Fibroblast of mammary gland (primary cell): Measurements from ENCODE around the gene PRTN3.

Experiments
- DNase-seq: peaks from one replicate; pipeline ENCODE4 v3.0.0-alpha.2; 2010; ENCODE audit warnings: low read depth
- H3K4me3 ChIP-seq: 2 replicates; pipeline ENCODE4 v1.5.1; 2011; ENCODE audit warnings: low read depth, mild to moderate bottlenecking, low read length, moderate library complexity; ENCODE audit not compliant: control insufficient read depth
- TF ChIP-seq, protein P1 (sequence below): conservative IDR thresholded peaks from 2 replicates; pipeline ENCODE4 v1.5.1; 2011; ENCODE audit warnings: low read depth, low read length, inconsistent platforms; ENCODE audit not compliant: control insufficient read depth, insufficient read depth

PRTN3 gene

DNA sequence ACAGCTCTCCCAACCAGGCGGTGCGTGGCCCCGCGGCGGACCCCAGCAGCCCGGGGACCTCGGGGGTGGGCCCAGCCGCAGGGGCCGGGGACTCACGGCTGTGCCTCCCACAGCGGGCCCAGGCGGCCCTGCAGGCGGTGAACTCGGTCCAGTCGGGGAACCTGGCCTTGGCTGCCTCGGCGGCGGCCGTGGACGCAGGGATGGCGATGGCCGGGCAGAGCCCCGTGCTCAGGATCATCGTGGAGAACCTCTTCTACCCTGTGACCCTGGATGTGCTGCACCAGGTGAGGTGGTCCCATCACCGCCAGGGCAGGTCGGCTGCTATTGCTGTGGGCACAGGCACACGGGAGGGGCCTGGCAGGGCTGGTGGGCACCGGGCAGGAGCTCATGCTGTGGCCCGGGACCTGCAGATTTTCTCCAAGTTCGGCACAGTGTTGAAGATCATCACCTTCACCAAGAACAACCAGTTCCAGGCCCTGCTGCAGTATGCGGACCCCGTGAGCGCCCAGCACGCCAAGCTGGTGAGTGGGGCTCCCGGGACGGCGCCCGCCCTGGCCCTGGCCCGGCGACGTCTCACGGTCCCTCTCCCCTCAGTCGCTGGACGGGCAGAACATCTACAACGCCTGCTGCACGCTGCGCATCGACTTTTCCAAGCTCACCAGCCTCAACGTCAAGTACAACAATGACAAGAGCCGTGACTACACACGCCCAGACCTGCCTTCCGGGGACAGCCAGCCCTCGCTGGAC is 36.2 kb upstream of the PRTN3 start:
- DNase-seq, result no peak
- TF ChIP-seq, protein P1, sequence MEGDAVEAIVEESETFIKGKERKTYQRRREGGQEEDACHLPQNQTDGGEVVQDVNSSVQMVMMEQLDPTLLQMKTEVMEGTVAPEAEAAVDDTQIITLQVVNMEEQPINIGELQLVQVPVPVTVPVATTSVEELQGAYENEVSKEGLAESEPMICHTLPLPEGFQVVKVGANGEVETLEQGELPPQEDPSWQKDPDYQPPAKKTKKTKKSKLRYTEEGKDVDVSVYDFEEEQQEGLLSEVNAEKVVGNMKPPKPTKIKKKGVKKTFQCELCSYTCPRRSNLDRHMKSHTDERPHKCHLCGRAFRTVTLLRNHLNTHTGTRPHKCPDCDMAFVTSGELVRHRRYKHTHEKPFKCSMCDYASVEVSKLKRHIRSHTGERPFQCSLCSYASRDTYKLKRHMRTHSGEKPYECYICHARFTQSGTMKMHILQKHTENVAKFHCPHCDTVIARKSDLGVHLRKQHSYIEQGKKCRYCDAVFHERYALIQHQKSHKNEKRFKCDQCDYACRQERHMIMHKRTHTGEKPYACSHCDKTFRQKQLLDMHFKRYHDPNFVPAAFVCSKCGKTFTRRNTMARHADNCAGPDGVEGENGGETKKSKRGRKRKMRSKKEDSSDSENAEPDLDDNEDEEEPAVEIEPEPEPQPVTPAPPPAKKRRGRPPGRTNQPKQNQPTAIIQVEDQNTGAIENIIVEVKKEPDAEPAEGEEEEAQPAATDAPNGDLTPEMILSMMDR, result no peak
- no peak overlapping the region for H3K4me3 ChIP-seq

DNA sequence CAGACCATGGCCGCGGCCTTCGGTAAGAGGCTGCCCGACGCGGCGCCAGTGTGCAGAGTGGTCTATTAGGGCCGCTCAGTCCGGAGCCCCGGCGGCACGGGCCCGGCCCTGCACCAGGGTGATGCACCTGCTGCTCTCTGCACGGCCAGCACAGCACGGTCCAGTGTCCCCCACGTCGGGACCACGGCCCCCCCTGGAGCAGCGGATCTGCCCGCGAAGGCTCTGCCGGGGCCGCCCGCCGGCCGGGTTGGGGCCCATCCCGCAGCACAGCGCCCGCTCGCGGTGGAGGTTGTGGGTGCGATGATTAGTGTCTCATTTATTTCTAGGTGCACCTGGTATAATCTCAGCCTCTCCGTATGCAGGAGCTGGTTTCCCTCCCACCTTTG is 35.6 kb upstream of the PRTN3 start:
- TF ChIP-seq, protein P1, result no peak
- DNase-seq, result no peak
- no peak overlapping the region for H3K4me3 ChIP-seq

GRCh38 chr19:805600-806550 is 34.9 kb upstream of the PRTN3 start:
- TF ChIP-seq, protein P1, result no peak
- no peak for DNase-seq
- no peak overlapping the region for H3K4me3 ChIP-seq

DNA sequence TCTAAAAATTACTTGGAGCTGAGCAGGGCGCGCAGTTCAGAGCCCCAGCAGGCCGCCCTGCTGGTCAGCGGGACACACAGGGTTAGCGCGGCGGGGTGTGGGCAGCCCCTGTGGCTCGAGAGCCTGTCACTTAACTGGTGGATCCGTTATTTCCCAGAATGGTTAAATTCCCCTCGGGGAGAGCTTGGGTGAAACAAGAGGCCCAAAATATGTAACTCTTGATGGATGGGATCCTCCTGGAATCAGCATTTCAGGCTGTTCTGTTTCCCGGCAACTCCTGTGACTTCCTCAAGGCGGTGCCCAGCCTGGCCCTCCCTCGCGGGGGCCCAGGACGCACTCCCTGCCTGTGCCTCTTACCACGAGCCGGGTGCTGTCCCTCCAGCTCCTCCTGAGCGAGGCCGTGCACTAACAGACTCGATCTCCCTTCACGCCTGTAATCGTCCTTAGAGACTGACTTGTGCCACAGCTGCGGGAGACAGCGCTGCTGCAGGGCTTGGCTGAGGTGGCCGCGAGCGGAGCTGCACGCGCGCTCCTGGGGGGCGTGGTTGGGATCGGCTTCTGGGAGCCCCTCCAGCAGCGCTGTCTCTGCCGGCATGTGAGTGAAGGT is 33.9 kb upstream of the PRTN3 start:
- TF ChIP-seq, protein P1, result no peak
- no peak overlapping the region for H3K4me3 ChIP-seq
- no peak for DNase-seq

GRCh38 chr19:807627-808422 is 33.0 kb upstream of the PRTN3 start:
- no peak overlapping the region for H3K4me3 ChIP-seq
- TF ChIP-seq, protein P1, result no peak
- no peak for DNase-seq

DNA sequence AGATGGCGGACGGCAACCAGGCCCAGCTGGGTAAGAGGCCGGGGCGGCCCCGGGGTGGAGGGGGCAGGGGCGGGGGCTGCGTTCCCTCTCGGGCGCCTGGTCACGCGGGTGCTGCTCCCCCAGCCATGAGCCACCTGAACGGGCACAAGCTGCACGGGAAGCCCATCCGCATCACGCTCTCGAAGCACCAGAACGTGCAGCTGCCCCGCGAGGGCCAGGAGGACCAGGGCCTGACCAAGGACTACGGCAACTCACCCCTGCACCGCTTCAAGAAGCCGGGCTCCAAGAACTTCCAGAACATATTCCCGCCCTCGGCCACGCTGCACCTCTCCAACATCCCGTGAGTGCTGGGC is 32.4 kb upstream of the PRTN3 start:
- TF ChIP-seq, protein P1, result no peak
- H3K4me3 ChIP-seq, result no peak overlapping the region
- no peak for DNase-seq
